K562 (cell line): ENCODE data around the gene CRAT. TPM values are rescaled to one million over a fixed set of nuclear protein-coding genes. Genes with fewer than 3 reads are reported as not detected.

Experiments used
- ATAC-seq: fragments of 200-7000 bp; cut with Tn5 transposase; 3 replicates; pipeline ENCODE4 v1.9.1; 2020; ENCODE audit warnings: moderate library complexity
- BruUV-seq: library from RNA; stranded (reverse); fragments of 400-500 nt; replicated peaks from 2 replicates; lab custom pipeline; 2021; lab: Mats Ljungman, UMichigan
- CTCF ChIA-PET: fragments of 300-600 bp; formaldehyde crosslinking; extraction: SDS; loops from one replicate; lab custom pipeline; 2021; ENCODE audit warnings: low intra/inter-chr PET ratio; lab: Yijun Ruan, JAX
- POLR2A ChIA-PET: fragments of 300-600, 350-650 bp; sonication (Branson Sonifier 250); formaldehyde crosslinking; extraction: SDS; loops from one replicate; lab custom pipeline; 2021; ENCODE audit warnings: antibody characterized with exemption, inconsistent platforms; lab: Yijun Ruan, JAX
- DNase-seq, 4 experiments: peaks; one replicate each; pipeline versions ENCODE4 v3.0.0 to v3.0.0-alpha.2; 2011 to 2018; ENCODE audit warnings: low spot score in 3 of 4, mixed read lengths in 3 of 4; ENCODE audit errors: extremely low read depth in 1 of 4
- FAIRE-seq: peaks from 2 replicates; lab custom pipeline; 2011; peaks lifted over from hg19 to GRCh38; lab: Jason Lieb, UNC
- H2AFZ ChIP-seq: 2 replicates; pipeline ENCODE4 v1.6.0; 2011; ENCODE audit warnings: low read depth, low read length, control low read depth, inconsistent platforms
- H3K27ac ChIP-seq: fragments of 200-600 bp; 3 replicates; pipeline ENCODE4 v1.8.0; 2011; ENCODE audit warnings: low read depth, mild to moderate bottlenecking, control low read depth, inconsistent platforms, low read length, moderate library complexity, mixed read lengths; ENCODE audit errors: extremely low read depth
- H3K27me3 ChIP-seq, 2 experiments: fragments of 300-600 bp in 1 of 2; 2 replicates in 1 of 2; 3 replicates in 1 of 2; pipeline versions ENCODE4 v1.6.0 to v1.8.0; 2011; ENCODE audit warnings: inconsistent platforms in 2 of 2, low read length in 2 of 2, mild to moderate bottlenecking in 1 of 2, mixed read lengths in 1 of 2, moderate library complexity in 1 of 2; ENCODE audit not compliant: control insufficient read depth in 2 of 2, insufficient read depth in 2 of 2
- H3K36me3 ChIP-seq: fragments of 300-600 bp; 3 replicates; pipeline ENCODE4 v1.8.0; 2011; ENCODE audit warnings: mild to moderate bottlenecking, low read length, inconsistent platforms; ENCODE audit not compliant: control insufficient read depth, insufficient read depth
- H3K4me1 ChIP-seq, 2 experiments: fragments of 200-600 bp in 1 of 2; replicated peaks in 1 of 2; 2 replicates in 1 of 2; 3 replicates in 1 of 2; pipeline versions ENCODE4 v1.5.1 to v1.8.0; 2011; ENCODE audit warnings: inconsistent platforms in 2 of 2, low read length in 2 of 2, mild to moderate bottlenecking in 1 of 2, mixed read lengths in 1 of 2, moderate library complexity in 1 of 2; ENCODE audit not compliant: control insufficient read depth in 2 of 2, insufficient read depth in 2 of 2
- H3K4me2 ChIP-seq: 2 replicates; pipeline ENCODE4 v1.6.1; 2011; ENCODE audit warnings: low read length, control low read depth, inconsistent platforms, mixed read lengths; ENCODE audit not compliant: insufficient read depth
- H3K4me3 ChIP-seq: fragments of 200-600 bp; sonication (generic), shearing (Covaris generic); 2 replicates; pipeline ENCODE4 v1.5.1; 2016; ENCODE audit warnings: control low read depth, inconsistent platforms
- H3K79me2 ChIP-seq: fragments of 200-600 bp; 3 replicates; pipeline ENCODE4 v1.8.0; 2011; ENCODE audit warnings: low read length, inconsistent platforms; ENCODE audit not compliant: control insufficient read depth, insufficient read depth
- H3K9ac ChIP-seq, 2 experiments: 2 replicates each; pipeline versions ENCODE4 v1.6.0 to v1.6.1; 2011; ENCODE audit warnings: low read depth in 2 of 2, low read length in 2 of 2, control low read depth in 1 of 2, inconsistent platforms in 1 of 2, mild to moderate bottlenecking in 1 of 2, mixed read lengths in 1 of 2; ENCODE audit not compliant: insufficient read depth in 1 of 2
- H3K9me1 ChIP-seq: one replicate; pipeline ENCODE4 v1.6.0; 2011; ENCODE audit warnings: inconsistent platforms, mild to moderate bottlenecking, low read length, moderate library complexity; ENCODE audit not compliant: control insufficient read depth, insufficient read depth
- H3K9me3 ChIP-seq: replicated peaks from 2 replicates; pipeline ENCODE4 v1.5.1; 2011; ENCODE audit warnings: low read depth, low read length, inconsistent platforms; ENCODE audit not compliant: control insufficient read depth, insufficient read depth
- H4K20me1 ChIP-seq: replicated peaks from 2 replicates; pipeline ENCODE4 v1.6.1; 2011; ENCODE audit warnings: low read length, inconsistent platforms, mixed read lengths; ENCODE audit not compliant: control insufficient read depth, insufficient read depth
- HNRNPLL ChIP-seq: fragments of 200-400 bp; formaldehyde crosslinking; IDR thresholded peaks from 2 replicates; pipeline ENCODE4 v1.6.1; 2017; ENCODE audit warnings: low read length, low read depth, mild to moderate bottlenecking; ENCODE audit not compliant: poor library complexity, severe bottlenecking
- MAX ChIP-seq: sonication (generic); formaldehyde crosslinking; IDR thresholded peaks from 2 replicates; pipeline ENCODE4 v1.9.0; 2022; ENCODE audit warnings: mild to moderate bottlenecking, missing genetic modification reagents
- ZNF121 ChIP-seq: sonication (generic); formaldehyde crosslinking; conservative IDR thresholded peaks from 2 replicates; pipeline ENCODE4 v1.8.0; 2022; ENCODE audit warnings: missing genetic modification reagents
- WGBS: fragments of 100-300 bp; shearing (Covaris generic); methylation state at CpG from one replicate; pipeline ENCODE4 v1.1.6; 2016; ENCODE audit warnings: low coverage, mixed read lengths; ENCODE audit not compliant: insufficient coverage; ENCODE audit errors: missing lambda C conversion rate; 5-methylcytosine and 5-hydroxymethylcytosine counted together
- in situ Hi-C: fragments of 300-500 bp; cut with MboI; formaldehyde crosslinking; loops from 4 replicates; pipeline ENCODE4 v1.15.0; 2018; ENCODE audit warnings: inconsistent platforms, mixed read lengths
- intact Hi-C: fragments of 100-400 bp; cut with micrococcal nuclease; formaldehyde crosslinking; loops from 2 replicates; pipeline ENCODE4 v1.14.2; 2022
- polyA plus RNA-seq, 8 experiments: library from polyadenylated mRNA; depleted of rRNA in 4 of 8; stranded (reverse) in 5 of 8; unstranded in 3 of 8; fragments of >200 nt; fragmentation: Nextera tagmentation in 2 of 8; fragmentation: Illumina TruSeq in 1 of 8; extraction: Ambion mirVana in 2 of 8; extraction: Trizol in 1 of 8; gene quantifications; 2 replicates each; pipeline versions ENCODE4 v1.2.1 to v1.2.3, GENCODE V29; 2011 to 2014; ENCODE audit warnings: inconsistent platforms in 1 of 8, missing spikeins in 1 of 8
- total RNA-seq, 7 experiments: library from RNA; depleted of rRNA in 6 of 7; stranded (reverse); fragments of >200 nt in 6 of 7; fragmentation: Illumina TruSeq in 2 of 7; extraction: Trizol in 2 of 7; gene quantifications; 2 replicates each; pipeline versions ENCODE4 v1.2.1 to v1.2.3, GENCODE V29; 2011 to 2021; ENCODE audit warnings: low replicate concordance in 1 of 7

CRAT gene
- total and polyA plus RNA-seq, 9 of the 15 experiments (the other 6 are each of a cell fraction or from before 2014, with no cell fraction given) = 0.20 to 13.8 (median 5.4) TPM

- ChIA-PET POLR2A (interaction anchor here (0.6 to 2.2 kb wide), 3 partner anchors 10 to 37 kb away, joined by 3 to 7 read pairs (median 6); no protein-coding TSS in a partner anchor), CTCF (no interaction called here)
- no peak for DNase-seq
- H3K4me2 ChIP-seq = peak overlapping the region; percentile 87
- peak overlapping the region; percentile 88 for H2AFZ ChIP-seq
- H3K27me3 ChIP-seq = no peaks in the 10 kb centered on the region
- intact Hi-C loops (loop anchor here (5.0 kb wide), 1 partner anchor 43 kb away; the partner anchor contains the start of gene MIGA2), in situ Hi-C loops (no loop called here)
- H4K20me1 ChIP-seq = no peaks in the 10 kb centered on the region; the same call in 1 of the 2 replicates
- 71% methylated on average over 9 of the region's 13 CpGs for WGBS
- H3K79me2 ChIP-seq = peaks cover 47% of the 10 kb centered on the region
- no peak overlapping the region; the same call in 2 of the 3 replicates for H3K27ac ChIP-seq
- peak overlapping the region; percentile 67 for H3K4me3 ChIP-seq
- no peak for FAIRE-seq
- BruUV-seq = no TSS peak
- no peaks in the 10 kb centered on the region for H3K9me1 ChIP-seq
- H3K36me3 ChIP-seq = peaks cover 26% of the 10 kb centered on the region; the same call in 1 of the 3 replicates
- H3K9me3 ChIP-seq = no peaks in the 10 kb centered on the region
- H3K9ac ChIP-seq = peak overlapping the region; percentile 68 to 87
- TF ChIP-seq ZNF121 (CRISPR knock-in tag) (peak; percentile 82), MAX (no peak), HNRNPLL (peak; percentile 7)
- ATAC-seq = no peak
- peaks cover 4 to 48% of the 10 kb centered on the region in 2 experiments; a peak in 4 of 5 replicates for H3K4me1 ChIP-seq
Measured at GRCh38 chr9:129079829-129080228, 30.8 kb downstream of the CRAT start.
